Metanephros (tissue), 1 donor: ENCODE data around the gene RAP1GDS1. TPM values are rescaled to one million over a fixed set of nuclear protein-coding genes. Genes with fewer than 3 reads are reported as not detected.

Experiments used
- total RNA-seq: library from RNA; depleted of rRNA; stranded (reverse); fragments of >200 nt; gene quantifications from one replicate; pipeline ENCODE4 v1.2.3, GENCODE V29; 2014

The RAP1GDS1 gene, protein sequence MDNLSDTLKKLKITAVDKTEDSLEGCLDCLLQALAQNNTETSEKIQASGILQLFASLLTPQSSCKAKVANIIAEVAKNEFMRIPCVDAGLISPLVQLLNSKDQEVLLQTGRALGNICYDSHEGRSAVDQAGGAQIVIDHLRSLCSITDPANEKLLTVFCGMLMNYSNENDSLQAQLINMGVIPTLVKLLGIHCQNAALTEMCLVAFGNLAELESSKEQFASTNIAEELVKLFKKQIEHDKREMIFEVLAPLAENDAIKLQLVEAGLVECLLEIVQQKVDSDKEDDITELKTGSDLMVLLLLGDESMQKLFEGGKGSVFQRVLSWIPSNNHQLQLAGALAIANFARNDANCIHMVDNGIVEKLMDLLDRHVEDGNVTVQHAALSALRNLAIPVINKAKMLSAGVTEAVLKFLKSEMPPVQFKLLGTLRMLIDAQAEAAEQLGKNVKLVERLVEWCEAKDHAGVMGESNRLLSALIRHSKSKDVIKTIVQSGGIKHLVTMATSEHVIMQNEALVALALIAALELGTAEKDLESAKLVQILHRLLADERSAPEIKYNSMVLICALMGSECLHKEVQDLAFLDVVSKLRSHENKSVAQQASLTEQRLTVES
- 41.3 TPM for total RNA-seq

DNA sequence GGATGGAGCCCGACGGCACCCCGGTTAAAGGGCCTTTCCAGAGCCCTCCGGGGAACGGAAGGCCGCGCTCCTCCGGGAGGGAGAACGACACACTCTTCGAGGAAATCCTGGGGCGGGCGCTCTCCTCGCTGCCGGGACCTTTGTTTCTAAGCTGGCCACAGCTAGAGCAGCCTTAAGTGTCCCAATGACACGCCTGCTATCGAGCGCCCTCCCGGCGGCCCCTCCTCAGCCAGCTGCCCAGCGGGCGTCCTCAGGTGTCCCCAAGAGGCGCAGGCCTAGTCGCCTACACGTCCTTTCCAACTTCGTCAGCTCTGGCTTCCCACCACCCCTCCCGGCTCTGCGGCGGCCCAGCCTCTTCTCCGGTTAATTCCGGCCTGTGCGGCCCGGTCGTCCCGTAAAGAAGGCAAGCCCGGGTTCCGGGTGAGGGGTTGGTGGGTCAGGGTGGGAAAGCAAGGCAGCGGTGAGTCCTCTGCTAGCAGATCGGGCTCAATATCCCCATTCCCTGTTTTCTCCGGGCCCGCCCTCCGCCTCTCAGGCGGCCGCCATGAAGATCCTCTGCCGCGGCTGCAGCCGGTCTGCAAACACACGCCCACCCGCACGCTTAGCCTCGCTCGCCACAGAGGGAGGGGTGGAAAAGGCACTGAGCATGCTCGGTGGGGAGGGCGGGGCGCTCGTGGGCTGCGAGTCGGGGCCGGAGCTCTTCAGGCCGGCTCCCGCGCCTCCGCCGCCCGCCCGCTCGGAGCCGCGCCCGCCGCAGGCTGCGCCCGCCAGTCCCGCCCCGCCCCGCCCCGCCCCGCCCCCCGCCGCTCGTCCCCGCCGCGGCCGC is at the start of gene RAP1GDS1:
Gene RAP1GDS1, plus strand, starts transcription at position 806 of the 826 bp plus-strand sequence. CDS start 182 bp downstream, outside the sequence.

Other genes starting within 250 kb of the RAP1GDS1 start
- gene STPG2, start 117.9 kb upstream of the RAP1GDS1 start, total RNA-seq, result 1.4 TPM